Stimulated activated CD4-positive, alpha-beta T cell treated with anti-CD3 and anti-CD28 coated beads, Interleukin-12 subunit alpha, Interleukin-12 subunit beta, amount 100 ng/mL, for 48 hours (primary cell): Measurements from ENCODE around the gene CCL4.
"Not testable (repeated sequence)": the region's sequence is repeated elsewhere in the genome, so short reads cannot be mapped to it uniquely, and the experiment has no call there.

Source experiments
- DNase-seq, 3 donors: peaks; one replicate each; pipeline ENCODE4 v3.0.0-alpha.2; 2020; ENCODE audit warnings: low read depth in 2 of 3, low spot score in 1 of 3

CCL4 gene

DNA sequence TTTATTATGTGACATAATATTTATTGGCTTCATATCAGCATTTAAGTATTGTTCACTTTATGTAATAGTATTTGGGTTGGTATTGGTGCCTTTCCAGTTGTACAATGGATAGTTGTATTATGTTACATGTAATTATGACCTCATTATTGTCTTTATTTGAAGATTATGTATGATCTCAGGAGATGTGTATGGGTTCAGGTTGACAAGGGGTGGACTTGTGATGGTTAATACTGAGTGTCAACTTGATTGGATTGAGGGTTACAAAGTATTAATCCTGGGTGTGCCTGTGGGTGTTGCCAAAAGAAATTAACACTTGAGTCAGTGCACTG is 12.0 kb downstream of the CCL4 start:
- not testable (repeated sequence) for DNase-seq

DNA sequence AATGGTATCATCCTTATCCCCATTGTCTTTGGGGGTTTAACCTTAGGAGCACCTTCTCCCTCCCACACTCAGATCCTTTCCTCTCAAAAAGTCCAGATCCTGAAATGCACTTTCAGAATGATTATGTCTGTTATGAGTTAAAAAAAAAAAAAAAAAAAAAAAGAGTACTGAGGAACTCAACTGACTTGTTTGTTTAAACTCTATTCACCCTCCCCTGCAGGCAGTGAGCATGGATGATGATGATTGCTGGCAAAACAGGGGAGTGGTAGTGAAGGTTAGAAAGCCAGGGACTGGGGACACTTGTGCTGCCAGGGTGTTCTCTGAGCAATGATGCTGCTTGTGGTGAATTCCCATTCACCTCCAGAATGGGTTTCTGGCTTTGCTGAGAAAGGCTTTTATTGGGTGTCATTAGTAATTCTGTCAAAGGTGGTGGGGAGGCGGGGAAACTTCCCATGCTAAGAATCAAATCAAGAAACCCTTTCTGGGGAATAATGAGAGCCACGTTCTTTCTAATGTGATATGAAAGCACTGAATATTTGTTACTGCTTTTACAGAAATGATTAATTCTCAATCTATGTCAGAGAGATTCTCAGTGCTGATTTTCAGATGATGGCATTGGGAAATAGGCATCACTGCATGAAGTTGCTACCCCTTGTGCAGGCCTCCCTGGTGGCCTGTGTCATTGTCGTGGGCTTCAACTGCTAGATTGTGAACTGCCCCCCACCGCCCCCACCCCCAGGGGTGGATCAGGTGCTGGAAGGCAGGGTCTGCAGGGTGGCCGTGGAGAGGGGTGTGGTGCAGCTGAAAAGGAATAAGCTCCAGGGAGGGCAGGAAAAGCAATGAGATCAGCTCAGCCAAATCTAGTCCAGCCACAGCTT is 14.1 kb downstream of the CCL4 start:
- peak; percentile 39 to 61 (median 41) for DNase-seq

DNA sequence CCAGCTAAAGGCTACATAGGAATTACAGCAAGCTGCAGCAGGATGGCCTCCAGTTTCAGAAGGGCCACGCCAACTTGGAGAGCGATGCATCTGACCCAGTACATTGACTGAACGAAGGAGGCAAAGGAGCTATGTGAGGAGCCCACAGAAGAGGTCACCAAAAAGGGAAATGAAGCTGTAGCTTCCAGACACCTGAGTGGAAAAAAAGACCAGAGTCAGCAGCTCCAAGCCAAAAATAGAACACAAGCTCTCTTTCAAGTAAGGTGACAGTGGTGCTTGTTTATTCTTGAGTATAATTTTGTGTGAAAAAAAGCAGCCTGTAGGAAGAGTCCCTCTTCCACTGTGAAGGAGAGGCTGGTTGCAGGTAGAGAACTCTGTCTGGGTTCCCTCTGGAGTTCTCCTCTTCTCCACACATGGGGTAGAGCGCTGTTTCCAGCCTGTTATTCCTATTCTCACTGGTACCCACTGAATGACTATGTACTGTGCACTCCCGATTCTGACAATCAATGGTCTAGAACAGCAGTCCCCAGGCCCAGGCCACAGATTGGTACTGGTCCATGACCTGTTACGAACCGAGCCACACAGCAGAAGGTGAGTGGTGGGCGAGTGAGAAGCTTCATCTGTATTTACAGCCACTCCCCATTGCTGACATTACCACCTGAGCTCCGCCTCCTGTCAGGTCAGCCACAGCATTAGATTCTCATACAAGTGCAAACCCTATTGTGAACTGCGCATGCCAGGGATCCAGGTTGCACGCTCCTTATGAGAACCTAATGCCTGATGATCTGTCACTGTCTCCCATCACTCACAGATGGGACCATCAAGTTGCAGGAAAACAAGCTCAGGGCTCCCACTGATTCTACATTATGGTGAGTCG is 15.1 kb downstream of the CCL4 start:
- no peak for DNase-seq

DNA sequence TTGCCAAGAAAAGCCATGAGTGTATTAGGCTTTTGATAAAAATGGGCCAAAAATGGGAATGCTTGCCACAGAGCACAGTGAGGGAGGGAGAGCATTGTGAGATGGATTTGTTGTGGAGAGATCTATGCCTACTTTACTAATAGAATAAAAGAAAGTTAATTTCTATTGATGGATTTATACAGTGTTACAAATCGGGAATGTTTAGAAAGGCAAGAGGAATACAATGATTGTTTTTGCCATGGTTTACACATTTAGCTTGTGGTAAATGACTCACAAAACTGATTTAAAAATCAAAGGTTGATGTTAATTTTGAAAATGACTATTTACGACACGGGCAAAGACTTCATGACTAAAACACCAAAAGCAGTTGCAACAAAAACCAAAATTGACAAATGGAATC is 16.6 kb downstream of the CCL4 start:
- DNase-seq: no peak

DNA sequence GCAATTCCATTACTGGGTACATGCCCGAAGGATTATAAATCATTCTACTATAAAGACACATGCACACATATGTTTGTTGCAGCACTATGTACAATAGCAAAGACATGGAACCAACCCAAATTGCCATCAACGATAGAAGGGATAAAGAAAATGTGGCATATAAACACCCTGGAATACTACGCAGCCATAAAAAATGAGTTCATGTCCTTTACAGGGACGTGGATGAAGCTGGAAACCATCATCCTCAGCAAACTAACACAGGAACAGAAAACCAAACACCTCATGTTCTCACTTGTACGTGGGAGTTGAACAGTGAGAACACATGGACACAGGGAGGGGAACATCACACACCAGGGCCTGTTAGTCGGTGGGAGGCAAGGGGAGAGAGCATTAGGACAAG is 17.5 kb downstream of the CCL4 start:
- not testable (repeated sequence) for DNase-seq

DNA sequence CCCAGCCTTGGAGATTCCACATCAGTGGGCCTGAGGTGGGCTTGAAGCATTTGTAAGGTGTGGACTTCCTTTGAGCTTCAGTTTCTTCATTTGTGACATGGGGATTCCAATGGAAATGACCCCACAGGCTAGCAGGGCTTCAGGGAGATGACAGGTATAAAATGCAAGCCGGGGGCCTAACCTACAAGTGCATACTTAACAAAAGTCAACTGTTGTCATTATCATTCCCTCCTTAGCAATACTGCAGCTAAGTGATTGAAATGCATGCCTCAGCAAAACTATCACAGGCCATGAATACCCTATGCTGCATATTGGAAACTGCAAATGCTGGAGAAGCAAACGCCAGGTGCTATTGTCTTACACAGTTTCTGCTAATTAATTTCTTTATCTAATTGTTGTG is 19.8 kb downstream of the CCL4 start:
- no peak for DNase-seq

DNA sequence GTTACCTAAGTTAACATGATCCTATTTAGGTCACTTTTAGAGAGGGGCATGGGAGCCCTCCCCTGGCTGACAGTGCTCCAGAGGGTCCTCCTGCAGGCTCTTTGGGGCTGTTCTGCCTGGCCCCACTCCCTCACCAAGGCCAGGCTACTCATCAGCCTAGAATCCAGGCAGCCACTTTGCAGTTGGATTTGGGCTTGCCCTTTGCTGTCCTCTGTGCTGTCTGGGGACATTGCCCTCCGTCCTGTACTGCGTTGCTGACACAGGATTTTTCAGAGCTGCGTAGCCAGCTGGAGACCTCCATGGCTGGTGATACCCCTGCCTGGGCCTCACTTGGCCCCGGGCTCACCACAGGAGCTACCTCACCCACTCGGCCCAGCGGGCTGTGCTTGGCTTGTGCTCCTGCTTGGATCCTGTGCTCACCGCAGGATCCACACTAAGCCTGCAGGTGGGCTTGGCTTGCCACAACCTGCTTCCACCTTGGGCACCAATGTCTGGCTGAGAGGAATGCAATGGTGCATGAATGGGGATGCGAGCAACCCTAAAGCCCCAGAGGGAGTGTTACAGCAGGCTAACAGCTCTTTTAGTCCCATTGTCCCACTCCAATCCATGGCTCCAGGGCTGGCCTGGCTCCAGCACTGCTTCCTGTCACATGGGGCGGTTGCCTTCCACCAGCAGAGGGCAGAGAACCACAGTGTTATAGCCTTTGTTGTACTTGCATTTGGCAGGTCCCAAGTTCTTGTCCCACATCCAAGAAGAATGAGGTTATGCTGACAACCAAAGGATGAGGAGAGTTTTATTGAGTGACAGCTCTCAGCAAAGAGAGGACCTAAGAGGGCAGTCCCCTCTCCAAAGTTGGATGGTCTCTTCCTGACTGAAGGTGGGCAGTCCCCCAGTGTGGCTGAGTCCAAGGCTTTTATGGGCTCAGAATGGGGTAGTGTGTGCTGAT is 21.5 kb downstream of the CCL4 start:
- no peak for DNase-seq

DNA sequence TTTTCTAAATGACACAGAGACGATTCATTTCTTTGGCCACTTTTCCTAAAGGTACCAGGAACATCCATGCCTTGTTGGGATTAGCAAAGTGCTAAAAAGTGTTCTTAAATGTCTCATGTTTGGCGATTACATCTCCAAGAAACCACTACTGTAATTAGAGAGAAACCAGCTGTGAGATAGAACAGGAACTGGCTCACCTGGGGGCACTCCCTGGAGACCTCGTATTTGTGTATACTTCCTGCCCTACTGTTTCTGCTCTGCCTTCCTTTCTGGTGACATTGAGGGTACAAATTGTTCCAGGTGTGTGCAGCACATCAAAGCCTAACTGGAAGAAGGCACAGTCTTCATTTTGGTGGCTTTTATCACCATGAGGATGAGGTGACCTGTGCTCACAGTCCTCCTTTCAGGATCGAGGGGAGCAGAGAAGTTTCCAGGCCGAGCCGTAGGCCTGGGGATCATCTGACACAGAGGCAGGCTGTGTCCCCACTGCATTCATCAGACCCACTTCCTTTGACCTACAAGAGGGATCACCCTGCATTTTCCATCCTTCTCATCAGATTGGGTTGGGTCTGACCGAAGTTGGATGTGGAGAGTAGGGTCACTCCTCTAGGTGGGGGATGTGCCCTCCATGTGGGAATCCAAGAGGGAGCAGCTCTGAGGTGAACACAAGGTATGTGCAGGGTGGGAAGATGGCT is 23.7 kb downstream of the CCL4 start:
- no peak for DNase-seq

DNA sequence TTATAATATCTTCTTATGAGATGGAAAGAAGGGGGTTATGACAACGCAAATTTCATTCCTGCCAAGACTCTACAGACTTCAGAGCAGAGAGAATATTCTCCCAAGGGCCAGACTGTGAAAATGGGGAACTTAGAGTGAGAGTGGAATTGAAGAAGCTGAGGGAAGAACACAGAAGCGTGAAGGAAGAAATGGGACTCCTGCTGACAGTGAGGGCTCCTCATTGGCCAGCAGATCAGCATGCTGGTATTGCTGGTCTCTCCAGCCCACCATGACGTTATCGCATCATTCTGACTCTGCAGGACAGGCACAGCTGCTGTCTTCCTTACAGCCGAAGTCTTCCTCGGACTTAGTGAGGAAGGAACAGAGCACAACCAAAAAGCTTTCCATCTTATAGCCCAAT is 24.3 kb downstream of the CCL4 start:
- DNase-seq: no peak

DNA sequence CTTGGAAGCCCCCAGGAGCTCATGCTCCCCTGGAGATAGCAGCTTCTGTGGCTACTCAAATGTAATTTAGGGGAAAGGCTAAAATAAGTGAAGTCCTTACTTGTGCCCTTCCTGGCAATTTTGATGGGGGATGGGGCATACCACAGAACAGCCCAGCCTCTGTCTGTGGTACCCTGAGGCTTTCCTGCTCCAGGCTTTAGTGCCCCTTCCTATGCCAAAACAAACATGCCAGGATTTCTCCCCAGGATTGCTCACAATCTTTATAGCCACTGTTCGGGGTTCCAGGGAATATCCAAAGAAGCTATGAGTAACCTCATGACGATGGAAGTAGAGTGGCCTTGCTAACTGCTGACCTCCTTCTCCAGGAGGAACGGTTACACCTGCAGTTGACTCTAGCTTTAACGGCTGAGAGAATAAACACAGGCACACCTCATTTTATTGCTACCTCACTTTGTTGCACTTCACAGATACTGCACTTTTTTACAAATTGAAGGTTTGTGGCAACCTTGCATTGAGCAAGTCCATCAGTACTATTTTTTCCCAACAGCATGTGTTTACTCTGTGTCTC is 24.9 kb downstream of the CCL4 start:
- no peak for DNase-seq

DNA sequence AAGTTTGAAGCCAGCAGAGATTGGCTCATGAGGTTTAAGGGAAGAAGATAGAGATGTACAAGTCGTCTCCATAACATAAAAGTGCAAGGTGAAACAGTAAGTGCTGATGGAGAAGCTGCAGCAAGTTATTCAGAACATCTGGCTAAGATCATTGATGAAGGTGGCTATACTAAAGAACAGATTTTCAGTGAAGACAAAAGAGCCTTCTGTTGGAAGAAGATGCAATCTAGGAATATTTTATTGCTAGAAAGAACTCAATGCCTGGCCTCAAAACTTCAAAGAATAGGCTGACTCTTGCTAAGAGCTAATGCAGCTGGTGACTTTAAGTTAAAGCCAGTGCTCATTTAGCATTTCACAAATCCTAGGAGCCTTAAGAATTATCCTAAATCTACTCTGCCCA is 26.0 kb downstream of the CCL4 start:
- no peak for DNase-seq

DNA sequence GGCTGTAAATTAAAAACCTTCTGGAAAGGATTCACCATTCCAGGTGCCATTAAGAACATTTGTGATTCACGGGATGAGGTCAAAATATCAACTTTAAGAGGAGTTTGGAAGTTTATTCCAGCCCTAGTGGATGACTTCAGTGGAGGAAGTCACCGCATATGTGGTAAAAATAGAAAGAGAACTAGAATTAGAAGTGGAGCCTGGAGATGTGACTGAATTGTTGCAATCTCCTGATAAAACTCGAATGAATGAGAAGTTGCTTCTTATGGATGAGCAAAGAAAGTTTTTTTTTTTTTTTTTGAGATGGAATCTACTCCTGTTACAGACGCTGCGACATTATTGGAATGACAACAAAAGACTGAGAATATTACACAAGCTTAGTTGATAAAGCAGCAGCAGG is 26.7 kb downstream of the CCL4 start:
- no peak for DNase-seq

DNA sequence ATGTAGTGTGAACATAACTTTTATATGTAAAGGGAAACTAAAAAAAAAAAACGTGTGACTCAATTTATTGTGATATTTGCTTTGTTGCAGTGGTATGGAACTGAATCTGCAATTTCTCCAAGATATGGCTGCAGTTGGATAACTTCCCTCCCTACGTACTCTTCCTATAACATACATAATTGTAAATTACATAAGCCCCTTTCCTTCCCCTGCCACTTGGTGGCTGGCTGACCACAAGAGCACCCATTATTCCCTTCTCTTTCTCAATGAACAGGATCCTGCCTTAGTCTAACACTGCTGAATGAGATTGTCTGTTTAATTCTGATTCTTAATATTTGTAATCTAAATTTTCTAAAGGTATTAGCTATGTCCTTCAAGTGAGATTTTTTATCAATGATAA is 27.8 kb downstream of the CCL4 start:
- no peak for DNase-seq

DNA sequence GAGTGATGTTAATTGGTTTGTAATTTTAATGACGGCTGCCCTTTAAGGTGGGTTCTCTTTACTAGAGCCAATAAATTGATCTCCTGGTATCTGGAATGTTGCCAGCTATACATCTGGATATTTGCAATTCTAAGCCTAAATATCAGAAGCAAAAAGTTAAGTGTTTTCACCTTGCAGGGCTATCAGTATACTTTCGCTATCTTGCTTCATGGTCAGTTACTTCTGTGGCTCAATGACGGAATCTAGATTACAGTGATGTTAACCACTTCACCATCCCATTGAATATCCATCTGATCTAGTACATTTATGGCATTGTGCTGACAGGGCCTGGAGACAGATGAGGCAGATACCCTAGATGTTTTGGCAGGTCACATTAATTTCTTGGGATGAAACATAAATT is 28.3 kb downstream of the CCL4 start:
- no peak for DNase-seq

DNA sequence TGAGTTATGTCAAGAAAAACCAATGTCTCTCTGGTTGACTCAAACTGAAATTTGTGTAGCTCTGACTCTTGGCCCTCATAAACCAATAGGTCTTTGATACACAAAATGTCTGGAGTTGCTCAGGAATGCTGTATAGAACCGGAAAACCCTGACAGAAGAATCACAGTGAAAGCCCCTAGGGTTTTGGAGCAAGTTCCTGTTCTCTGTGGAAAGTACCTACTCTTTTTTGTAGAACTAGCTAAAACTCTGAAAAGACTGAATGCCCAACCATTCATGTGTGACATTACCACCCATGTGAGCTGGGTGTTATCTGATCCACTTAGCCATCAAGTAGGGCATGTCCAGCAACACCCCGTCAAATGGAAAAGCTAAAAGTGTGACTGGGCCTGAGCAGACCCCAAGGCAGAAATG is 28.8 kb downstream of the CCL4 start:
- no peak for DNase-seq

DNA sequence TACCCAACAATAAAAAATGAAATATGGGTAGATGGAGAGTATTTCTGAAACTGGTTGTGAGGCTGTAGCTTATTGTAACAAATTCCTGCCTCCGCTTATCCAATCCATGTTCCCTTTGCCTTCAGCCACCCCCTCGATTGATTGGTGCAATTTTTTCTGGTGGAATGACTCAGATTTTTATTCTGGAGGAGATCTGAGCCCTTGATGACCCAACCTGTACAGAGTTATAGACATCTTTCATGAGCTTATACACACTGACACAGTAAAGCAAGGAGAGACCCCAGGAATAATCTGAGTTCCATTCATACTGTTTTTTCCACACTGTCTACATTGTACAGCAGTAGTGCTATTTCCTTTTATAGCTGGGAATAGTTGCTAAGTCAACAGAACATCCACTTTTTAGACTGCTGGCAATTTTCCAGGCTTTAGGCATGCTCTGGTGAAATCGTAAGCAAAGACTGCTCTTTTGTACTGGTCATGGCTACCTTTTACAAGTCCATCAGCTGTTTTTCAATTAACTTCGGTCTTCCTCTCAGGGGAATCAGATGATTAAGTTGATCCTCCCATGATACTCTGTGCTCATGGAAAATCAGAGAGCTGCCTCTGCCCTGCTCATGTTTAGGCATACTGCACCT is 30.1 kb downstream of the CCL4 start:
- no peak for DNase-seq

DNA sequence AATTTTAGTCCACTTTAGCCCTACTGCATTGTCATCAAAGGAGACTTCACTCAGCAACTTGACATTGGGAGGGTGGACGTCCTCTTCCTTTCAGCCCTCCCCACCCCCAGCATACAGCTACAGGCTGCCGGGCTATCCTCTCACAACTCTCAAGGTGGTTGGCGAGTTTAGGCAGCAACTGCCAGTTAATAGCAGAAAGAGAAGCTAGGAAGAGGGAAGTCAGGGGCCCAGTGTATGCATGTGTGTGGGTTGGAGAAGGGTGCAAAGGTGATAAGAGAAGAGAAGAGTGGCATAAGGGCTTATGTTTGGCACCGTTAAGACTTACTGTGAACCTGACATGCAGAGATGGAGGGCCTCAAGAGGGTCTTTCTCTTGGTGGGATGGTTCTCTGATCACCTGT is 31.8 kb downstream of the CCL4 start:
- no peak for DNase-seq

DNA sequence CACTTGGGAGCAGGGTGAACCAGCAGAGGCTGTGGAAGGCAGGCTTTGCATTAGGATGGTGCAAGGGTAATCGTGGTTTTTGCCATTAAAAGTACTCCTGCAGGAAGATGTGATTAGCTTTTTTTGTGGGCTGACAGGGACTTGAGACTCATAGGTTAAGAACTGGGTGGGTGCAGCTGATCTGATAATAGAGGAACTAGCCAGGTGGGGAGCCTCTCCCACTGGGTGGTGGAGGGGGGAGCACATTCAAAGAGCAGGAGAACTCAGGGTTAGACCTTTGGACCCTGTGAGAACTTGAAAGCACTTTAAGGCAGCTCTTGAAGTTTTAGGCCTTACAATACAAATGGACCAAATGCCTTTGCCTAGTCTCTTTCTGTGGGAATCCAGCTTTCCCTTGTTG is 32.4 kb downstream of the CCL4 start:
- no peak for DNase-seq

DNA sequence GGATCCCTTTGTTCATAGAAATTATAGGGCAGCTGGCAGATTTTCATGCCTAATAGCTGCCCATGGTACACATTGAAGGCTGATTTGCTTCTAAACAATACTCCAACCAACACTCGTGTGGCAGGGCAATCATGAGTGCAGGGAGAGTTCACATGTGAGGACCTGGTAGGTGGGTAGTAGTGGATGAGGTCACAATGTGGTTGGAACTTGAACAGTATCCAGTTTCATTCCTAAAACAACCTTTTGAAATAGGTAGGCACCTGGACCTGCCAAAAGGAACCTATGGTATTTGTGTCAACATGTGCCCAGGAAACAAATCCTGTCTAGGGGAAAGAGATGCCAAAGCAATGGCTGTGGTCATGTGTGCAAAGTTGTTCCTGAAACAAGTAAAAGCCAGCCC is 32.8 kb downstream of the CCL4 start:
- no peak for DNase-seq

DNA sequence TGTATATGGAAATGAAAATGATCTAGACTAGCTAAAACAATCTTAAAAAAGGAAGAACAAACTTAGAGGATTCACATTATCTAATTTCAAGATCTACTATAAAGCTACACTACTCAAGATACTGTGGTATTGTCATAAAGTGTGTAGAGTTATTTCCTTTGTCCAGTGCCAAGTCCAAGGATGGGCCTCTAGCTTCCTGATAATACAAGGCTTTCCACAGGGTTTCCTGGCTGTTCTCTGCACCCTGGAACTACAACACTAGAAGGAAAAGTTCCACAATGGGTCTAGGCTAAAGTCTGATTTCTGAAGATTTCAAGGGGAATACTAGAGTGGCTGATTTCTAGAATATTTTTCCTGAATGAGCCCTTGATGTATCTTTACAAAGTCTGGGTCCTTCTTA is 38.6 kb downstream of the CCL4 start:
- no peak for DNase-seq
